Daoy (cell line): ENCODE measurements around the gene CDH26. TPM values are rescaled to one million over a fixed set of nuclear protein-coding genes. Genes with fewer than 3 reads are reported as not detected.

Experiments
- DNase-seq: peaks from one replicate; pipeline ENCODE4 v3.0.0-alpha.2; 2015; ENCODE audit warnings: low read depth
- total RNA-seq: library from RNA; depleted of rRNA; stranded (reverse); fragments of >200 nt; shearing (Covaris generic); gene quantifications from 2 replicates; pipeline ENCODE4 v1.2.3, GENCODE V29; 2014; rRNA removed

Gene CDH26
- 0.29 TPM in 1 of 2 replicates, not detected in the other for total RNA-seq

GRCh38 chr20:59958123-59958522 lies at the start of gene CDH26:
CDH26 (plus strand) TSS chr20:59958423; CDS start chr20:59958727, 304 bp downstream.
- DNase-seq, result no peak

- no peak for DNase-seq
Observed at GRCh38 chr20:59908855-59909254, 49.4 kb upstream of the CDH26 start.

GRCh38 chr20:59911041-59911440 lies 47.2 kb upstream of the CDH26 start:
- DNase-seq, result no peak

GRCh38 chr20:59912609-59913008 lies 45.6 kb upstream of the CDH26 start:
- DNase-seq, result no peak

GRCh38 chr20:59920944-59921343 lies 37.3 kb upstream of the CDH26 start:
- no peak for DNase-seq

- DNase-seq, result no peak
Observed at GRCh38 chr20:59923514-59923913, 34.7 kb upstream of the CDH26 start.

GRCh38 chr20:59925359-59925758 lies 32.9 kb upstream of the CDH26 start:
- no peak for DNase-seq

- DNase-seq, result no peak
Observed at GRCh38 chr20:59925899-59926298, 32.3 kb upstream of the CDH26 start.

GRCh38 chr20:59931511-59932312 lies 26.5 kb upstream of the CDH26 start:
- DNase-seq, result no peak

- DNase-seq, result no peak
Observed at GRCh38 chr20:59932616-59933295, 25.5 kb upstream of the CDH26 start.

- DNase-seq, result no peak
Observed at GRCh38 chr20:59933296-59933848, 24.9 kb upstream of the CDH26 start, which contains the start of gene SYCP2. SYCP2 (minus strand) TSS chr20:59933637; CDS start chr20:59922413, 11,224 bp downstream.

GRCh38 chr20:59933849-59934585 lies 24.2 kb upstream of the CDH26 start:
- DNase-seq, result peak; percentile 76

- DNase-seq, result no peak
Observed at GRCh38 chr20:59935457-59936185, 22.6 kb upstream of the CDH26 start.

- DNase-seq, result no peak
Observed at GRCh38 chr20:59936409-59936808, 21.8 kb upstream of the CDH26 start.

- DNase-seq, result no peak
Observed at GRCh38 chr20:59937150-59937549, 21.1 kb upstream of the CDH26 start.

- peak; percentile 28 for DNase-seq
Observed at GRCh38 chr20:59938221-59938620, 20.0 kb upstream of the CDH26 start.

- peak; percentile 11 for DNase-seq
Observed at GRCh38 chr20:59938696-59939051, 19.5 kb upstream of the CDH26 start.

- peak; percentile 22 for DNase-seq
Observed at GRCh38 chr20:59939052-59939878, 19.0 kb upstream of the CDH26 start.

- peak; percentile 29 for DNase-seq
Observed at GRCh38 chr20:59939879-59940128, 18.4 kb upstream of the CDH26 start.

GRCh38 chr20:59940129-59940955 lies 17.9 kb upstream of the CDH26 start, which contains the start of the genes FAM217B and PPP1R3D:
FAM217B (plus strand) TSS chr20:59940389; CDS start chr20:59943944, 3,555 bp downstream.
PPP1R3D (minus strand) TSS chr20:59940305; CDS start chr20:59939931, 374 bp downstream.
- DNase-seq, result peak; percentile 96
